HG03066 (cell line): ENCODE measurements around the gene RSPO3.

ENCODE experiments used
- ATAC-seq: cut with Tn5 transposase; IDR thresholded peaks from one replicate; pipeline ENCODE4 v1.9.1; 2021; ENCODE audit warnings: low read depth; ENCODE audit not compliant: unreplicated experiment

The RSPO3 gene

DNA sequence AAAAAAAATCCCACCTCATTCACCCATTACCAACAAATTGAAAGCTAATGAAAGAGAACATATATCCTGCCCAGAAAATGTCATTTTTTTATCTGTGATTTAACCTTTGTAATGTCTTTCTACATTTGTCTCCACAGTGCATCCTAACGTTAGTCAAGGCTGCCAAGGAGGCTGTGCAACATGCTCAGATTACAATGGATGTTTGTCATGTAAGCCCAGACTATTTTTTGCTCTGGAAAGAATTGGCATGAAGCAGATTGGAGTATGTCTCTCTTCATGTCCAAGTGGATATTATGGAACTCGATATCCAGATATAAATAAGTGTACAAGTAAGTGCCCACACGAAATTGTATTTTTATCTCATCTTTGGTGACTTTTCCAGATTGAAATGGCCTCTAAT lies 30.0 kb downstream of the RSPO3 start:
- ATAC-seq = no peak

DNA sequence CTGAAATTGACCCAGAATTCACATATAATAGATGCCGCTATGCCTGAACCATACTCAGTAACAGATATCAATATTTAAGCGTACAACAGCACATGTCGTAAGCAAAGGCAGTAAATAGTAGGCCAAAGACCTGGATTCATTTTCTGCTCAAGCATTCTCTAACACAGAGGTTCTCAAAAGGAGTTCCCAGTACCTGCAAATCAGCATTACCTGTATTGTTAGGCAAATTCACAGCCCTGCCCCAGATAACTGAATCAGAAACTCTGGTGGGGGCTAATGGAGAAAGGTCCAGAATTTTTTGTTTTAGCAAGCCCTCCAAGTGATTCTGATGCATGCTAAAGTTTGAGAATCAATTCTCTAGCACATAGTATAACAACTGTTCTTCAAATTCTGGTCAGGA lies 36.0 kb downstream of the RSPO3 start:
- ATAC-seq = no peak

DNA sequence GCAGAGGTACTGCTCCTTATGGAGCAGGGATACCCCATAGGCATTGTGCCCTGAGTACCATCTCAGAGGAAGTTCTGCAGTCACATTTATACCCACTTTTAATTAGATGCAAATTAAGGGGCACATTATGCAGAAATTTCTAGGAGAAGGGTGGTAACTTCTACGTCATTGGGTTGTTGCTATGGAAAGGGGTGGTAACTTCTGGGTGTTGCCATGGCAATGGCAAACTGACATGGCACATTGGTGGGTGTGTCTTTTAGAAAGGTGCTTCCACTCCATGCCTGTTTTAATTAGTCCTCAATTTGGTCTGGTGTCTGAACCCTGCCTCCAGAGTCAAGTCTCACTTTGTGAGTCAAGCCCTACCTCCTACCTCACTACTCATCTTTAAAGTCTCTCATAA lies 42.0 kb downstream of the RSPO3 start:
- no peak for ATAC-seq

DNA sequence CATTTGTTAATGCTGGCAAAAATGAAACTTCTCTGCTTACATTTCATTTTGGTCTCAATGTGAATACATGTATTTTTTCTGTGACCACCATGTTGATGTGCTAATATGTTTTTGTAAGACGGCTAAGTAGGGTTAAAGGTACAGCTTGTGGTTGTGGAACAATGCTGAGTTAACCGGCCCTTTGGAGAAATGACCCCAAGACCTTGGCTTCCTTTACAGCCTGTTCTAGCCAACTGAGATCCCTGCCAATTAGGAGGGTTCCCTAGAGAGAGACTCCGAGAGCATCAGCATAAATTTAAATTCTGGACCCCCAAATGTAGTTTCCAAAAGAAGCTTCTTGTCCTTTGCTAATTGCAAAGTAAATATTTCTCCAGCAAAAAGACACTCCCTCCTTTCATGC lies 44.4 kb downstream of the RSPO3 start:
- no peak for ATAC-seq

DNA sequence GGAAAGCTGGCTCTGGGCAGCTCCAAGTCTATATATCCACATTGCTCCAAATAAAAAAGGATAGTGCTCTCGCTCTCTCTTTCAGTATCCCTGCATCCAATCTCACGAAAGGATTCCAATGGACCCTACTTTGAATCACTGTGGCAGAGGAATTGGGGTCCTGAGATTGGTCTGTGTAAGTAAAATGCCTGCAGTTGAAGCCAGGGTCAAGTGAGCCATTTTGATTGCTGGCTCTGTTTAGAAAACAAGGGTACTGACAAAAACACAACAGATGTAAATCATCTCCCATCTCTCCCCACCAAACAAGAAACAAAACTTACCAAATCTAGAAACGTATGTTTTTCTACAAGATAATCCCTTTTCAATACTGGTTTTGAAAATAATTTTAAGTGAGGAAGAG lies 45.6 kb downstream of the RSPO3 start:
- ATAC-seq = no peak

DNA sequence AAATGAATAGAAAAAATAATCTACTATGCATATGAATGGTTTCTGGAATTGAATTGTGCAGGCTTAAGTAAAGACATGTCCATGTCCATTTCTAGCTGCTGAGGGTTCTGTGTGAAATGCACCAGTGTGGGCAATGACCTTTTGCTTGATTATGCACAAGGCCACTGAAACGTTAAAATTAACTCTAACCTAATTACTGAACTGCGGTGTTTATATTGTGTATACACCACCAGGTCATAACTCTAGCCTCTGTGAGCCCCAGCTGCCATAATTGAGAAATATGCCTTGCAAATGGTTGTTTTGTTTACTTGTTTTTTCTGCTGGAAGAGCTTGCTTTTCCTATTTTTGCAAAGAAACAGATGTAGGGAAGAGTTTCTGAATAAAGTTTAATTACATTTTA lies 46.1 kb downstream of the RSPO3 start:
- no peak for ATAC-seq

DNA sequence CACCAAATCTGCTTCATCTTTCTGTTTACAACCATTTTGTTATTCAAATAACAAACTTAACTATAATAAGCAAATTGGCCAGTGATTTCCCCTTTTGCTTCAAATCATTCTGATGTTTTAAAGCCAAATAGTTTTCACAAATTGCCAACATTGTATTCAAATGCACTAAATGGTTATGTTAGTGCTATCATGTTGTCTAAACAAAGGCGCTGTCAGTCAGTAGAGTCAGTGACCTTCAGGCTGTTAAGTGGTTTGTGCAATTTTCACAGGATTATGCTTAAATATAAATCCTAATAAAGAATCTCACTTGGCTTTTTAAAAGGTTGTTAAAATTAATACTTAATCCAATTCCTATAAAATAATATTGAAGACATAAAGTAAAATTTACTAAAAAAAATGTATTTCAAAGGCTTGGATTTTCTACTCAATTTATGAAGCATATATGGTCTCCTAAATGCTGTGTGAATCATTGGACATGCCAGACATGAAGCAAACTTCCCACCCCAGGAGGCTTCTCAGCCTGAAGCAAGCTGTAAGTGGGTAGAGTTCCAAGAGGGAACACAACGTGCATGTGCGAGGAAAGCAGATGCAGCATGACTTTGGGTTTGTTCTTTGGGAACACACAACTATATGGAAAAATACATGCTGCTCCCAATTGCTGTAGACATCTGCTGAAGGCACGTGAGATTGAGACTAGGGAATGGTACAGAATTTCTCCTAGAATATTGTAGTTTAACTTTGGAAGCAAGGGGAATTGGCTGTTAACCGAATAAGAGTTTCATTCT lies 54.9 kb downstream of the RSPO3 start:
- no peak for ATAC-seq

DNA sequence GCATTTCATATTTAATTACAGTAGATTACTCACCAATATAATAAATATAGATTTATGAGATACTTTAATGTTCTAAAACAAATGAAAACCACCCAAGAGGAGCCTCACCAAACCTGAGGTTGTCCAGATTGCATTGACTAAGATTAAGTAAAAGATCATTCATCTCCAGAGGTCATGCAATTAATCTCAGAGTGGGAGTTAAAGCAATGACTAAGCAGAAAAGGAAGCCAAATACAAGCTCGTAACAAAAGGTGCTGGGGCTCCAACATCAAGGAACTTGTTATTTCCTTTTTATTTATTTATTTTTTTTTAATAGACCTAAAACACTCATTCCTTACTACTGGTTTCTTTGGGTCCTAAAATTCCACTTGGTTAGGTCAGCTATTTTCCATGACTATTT lies 57.7 kb downstream of the RSPO3 start:
- no peak for ATAC-seq

DNA sequence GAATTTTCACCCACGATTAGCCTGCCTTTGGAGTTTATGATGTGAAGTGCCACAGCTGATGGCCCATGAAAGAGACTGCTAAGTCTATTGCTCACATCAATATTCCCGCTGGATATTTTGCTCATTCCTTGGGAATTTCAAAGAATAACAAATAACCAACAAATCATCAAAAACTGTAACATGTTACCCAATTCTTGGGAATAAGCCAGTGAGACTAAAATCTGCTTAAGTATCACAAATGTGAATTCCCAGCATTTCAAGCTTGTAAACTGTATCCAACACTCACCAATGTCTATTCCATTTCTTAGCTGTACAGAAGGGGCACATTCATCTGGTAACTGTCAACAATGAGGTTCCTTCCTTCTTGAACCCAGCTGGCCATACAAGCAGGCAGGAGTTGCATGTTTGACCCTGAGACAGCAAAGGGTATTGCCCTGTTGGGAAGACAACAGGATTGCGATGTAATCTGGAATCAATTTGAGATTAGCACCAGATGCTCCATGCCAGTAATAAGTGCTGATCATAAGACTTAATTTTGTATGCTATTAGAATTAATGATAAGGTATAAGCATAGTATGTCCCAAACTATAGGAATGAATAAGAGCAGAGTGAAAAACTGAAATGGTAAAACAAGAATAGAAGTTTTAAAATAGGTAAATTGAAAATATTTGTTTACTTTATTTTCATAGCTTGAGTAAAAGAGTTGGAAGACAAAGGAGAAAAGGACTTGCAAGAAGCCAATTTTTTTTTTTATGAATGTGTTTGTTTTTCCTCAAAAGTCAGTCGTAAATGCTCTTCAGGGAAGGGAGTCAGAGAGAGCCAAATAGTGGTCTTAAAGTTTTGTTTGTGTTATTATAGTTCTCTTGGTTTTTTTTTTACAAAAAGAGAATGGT lies 58.8 kb downstream of the RSPO3 start:
- ATAC-seq = no peak

DNA sequence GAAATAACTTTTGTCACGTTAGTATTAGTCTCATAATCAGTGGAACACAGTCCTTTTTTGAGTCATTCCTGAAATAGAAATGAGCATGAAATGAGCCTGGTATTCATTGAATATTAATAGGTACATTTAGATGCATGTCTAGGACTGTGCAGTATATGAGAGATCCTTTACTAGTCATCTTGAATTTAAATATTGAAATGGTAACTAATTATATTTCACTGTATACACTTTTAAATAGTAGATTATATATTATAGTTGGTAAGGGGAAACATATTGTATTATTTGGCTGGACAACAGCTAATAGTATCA lies 59.4 kb downstream of the RSPO3 start:
- ATAC-seq = no peak

DNA sequence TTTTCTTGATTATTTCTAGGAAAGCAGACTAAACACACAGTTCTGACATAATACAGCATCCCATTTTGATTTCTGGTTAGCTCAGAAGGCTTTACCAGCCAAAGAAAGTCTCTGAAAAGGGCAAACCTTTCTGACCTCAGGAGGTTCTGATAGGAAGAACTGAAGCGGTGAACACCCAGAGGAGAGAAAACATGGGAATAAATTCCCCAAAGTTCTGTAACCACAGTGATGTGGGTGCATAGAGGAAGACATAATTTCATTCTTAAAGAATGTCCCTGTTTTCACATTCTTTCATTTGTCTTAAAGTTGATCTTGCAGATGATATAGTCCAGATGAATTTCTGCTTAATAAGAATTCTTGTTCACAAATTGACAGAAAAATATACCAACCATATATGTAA lies 60.3 kb downstream of the RSPO3 start:
- ATAC-seq = no peak

DNA sequence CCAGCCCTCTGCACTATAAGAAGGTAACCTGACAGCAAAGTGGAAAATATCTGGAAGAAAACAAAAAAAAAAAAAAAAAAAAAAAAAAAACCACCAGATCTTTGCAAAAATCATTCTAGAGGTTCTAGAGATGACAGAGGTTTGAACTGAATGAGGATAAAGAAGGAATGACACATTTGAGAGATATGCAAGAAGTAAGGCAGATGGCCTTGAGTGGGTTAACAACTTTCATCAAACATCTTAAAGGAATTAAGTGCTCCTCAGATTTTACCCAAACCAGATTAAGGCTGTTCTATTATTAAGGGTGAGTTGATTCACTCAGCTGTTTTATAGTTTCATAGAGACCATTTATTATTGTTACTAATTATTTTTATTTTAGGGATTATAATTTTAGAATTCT lies 62.0 kb downstream of the RSPO3 start:
- ATAC-seq = no peak

DNA sequence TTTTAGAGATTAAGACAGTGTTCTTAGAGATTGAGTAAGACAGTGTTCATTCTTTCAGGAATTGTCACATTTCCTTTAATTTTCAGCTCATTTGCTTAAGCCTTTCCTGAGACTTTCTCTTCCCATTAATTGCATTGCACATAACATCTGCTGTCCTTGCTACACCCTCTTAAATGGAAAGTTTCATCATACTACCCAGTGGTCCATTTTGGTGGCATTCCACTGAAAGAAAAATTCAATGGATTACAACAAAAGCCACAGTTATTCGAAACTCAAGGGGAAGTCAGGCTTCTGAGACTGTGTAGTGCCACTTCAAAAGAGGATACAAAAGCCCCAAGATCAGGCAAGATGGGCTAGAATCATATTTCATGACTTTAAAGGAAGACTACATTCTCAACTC lies 64.0 kb downstream of the RSPO3 start:
- no peak for ATAC-seq

DNA sequence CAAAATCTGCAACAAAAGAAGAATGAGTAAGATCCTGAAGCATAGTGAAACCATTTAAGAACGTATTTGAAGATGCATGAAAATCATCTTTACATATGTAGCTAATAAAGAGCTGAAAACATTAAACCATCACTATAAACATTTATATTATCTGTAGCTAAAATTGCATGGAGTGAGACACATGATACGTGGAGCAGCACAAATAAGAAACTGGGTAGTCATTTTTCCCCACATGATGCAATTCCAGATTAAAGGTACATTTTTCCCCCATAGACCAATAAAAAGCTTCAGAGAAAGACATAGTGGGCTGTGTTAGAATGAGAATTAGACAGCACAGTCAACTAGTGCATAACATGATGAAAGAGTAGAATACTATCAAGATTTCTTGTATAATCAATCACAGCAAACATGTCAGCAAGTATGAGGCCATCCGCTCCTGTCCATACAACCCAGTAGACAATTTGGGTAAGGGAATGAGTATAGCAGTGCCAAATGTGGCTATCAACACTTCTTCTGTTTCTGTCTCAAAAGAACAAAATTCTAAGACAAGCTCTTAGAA lies 67.0 kb downstream of the RSPO3 start:
- ATAC-seq = no peak

DNA sequence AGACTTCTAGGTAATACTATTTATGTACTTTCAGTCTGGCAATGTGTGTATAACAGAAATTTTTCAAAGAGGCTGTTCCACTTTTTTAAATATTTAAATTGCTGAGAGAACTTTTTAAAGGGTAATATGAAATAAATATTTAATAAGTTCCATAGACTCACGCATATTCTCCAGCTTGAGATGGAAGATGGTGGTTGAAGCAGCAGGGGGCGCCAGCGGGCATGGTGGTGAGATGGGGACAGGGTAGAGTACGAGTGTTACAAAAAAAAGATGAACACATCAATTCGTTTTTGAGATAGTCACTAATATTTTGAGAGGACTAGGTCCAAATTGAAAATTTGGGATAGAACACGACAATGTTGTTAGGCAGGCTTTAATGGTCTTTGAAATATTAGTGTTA lies 68.4 kb downstream of the RSPO3 start:
- ATAC-seq = no peak

DNA sequence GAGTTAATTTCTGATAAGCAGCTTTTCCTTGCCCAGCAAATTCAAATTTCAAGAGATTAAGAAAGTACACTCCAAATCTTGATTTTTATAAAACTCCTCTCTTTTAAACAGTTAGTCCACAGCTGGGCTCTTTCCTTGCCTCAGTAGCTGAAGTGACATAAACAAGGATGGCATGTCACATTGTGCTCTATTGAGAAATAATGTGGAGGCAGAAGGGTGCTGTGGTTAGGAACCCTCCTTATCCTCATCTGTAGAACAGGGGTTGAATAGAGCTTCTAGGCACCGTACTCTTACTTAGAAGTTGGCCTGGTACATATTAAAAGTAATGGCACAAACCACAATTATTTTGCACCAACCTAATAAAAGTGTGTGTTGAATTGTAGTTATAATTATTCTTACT lies 70.3 kb downstream of the RSPO3 start:
- ATAC-seq = no peak

DNA sequence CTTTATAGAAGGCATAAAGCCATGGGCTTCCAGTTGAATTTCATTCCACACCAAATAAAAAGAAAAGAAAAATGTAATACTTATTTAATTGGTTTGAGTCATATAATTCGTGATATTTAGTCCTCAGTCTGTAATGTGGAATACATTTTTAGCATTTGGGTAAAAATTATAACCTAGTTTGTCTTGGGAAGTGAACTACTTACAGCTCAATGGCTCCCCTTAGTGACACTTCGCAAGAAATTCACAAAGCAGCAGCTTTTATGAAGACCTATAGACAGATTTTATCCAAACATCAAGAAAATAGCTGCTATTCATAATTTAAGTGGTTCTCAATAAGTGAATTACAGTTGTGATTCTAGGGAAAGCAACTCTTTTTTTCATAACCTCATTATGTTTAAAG lies 72.1 kb downstream of the RSPO3 start:
- ATAC-seq = no peak

DNA sequence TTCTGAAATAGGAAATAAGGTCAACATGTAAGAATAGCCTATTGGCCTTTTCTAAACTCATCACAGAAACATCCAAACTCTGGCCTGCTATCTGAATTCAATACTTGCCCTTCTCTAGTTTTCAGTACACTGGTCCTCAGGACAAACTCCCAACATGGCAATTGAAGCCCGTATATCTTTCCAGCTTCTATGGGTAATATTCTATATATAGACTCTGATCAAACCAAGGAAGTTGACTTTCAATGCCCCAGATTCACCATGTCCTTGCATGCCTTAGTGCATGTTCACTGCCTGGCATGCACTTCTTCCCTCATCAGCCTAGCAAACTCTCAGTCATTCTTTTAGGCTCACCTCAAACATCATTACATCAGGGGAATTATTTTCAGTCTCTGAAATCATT lies 73.2 kb downstream of the RSPO3 start:
- ATAC-seq = no peak

DNA sequence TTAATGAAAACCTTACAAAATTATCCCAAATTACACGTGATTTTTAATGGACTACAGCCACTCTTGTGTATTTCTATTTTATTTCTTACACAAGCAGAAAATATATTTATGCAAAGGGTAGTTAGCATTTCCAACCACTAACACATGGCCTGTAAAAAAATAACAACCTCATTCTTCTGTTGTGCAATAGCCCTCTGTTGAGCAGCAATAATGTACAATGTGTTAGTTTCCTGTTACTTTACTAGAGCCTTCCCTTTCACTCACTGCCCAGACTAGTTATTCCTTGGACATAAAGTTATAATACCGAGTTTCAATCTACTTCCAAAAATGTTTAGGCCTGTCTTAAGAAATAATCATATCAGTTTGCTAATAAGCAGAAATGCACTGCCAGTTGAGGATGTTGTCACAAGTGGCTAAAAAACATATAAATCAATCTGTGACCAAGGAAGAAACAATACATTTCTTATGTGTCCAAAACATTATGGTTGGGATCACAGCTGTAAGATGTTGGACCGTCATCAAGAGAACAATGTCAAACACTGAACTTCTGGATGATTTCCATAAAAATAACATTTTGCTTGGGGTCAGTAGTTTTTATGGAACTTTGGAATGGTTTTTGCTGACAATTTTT lies 74.6 kb downstream of the RSPO3 start:
- ATAC-seq = no peak

DNA sequence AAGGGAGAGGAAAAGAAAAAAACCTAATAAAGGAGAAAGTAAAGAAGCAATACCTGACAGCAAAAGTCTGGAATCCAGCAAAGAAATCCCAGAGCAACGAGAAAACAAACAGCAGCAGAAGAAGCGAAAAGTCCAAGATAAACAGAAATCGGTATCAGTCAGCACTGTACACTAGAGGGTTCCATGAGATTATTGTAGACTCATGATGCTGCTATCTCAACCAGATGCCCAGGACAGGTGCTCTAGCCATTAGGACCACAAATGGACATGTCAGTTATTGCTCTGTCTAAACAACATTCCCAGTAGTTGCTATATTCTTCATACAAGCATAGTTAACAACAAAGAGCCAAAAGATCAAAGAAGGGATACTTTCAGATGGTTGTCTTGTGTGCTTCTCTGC lies 77.4 kb downstream of the RSPO3 start:
- ATAC-seq = no peak

DNA sequence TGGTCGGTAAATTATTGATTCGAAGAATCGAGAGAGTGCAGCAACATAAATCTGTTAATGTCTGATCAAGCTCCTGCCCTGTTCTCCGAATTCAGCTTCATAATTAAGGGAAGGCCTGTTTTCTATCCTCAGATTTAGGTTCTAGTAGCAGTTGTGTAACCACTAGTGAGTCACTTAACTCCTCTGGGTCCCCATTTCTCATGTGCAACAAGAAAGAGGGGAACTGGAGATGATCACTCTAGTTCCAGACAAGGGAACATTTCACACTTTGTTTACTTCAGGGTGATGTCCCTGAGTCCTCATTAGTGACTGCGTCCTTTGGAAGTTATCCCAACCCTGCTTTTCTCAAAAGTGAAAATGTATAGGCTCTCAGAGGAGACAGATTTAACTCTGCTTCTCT lies 80.1 kb downstream of the RSPO3 start:
- no peak for ATAC-seq
